ENCODE data around the gene PCDH8.
"Not testable (repeated sequence)": the region's sequence is repeated elsewhere in the genome, so short reads cannot be mapped to it uniquely, and the experiment has no call there.

Gene PCDH8

GRCh38 chr13:52850396-52851136 is 2.1 kb upstream of the PCDH8 start:
- DNase-seq = peak; percentile 77 to 91

- DNase-seq = peak in 1 of 2 experiments; percentile 16
Observed at GRCh38 chr13:52850072-52850395, 1.6 kb upstream of the PCDH8 start.

GRCh38 chr13:52849291-52850071 is 1.0 kb upstream of the PCDH8 start:
- peak in 1 of 2 experiments; percentile 47 for DNase-seq

- DNase-seq = no peak
Observed at GRCh38 chr13:52847682-52848432, 583 bp downstream of the PCDH8 start.

- no peak for DNase-seq
Observed at GRCh38 chr13:52847322-52847681, 1.1 kb downstream of the PCDH8 start.

GRCh38 chr13:52846567-52847321 is 1.7 kb downstream of the PCDH8 start:
- no peak for DNase-seq

GRCh38 chr13:52845766-52846566 is 2.5 kb downstream of the PCDH8 start:
- DNase-seq = peak; percentile 82 to 96

- DNase-seq = peak; percentile 68 to 90
Observed at GRCh38 chr13:52845334-52845761, 3.1 kb downstream of the PCDH8 start.

- DNase-seq = no peak
Observed at GRCh38 chr13:52844836-52845235, 3.6 kb downstream of the PCDH8 start.

GRCh38 chr13:52842441-52842840 is 6.0 kb downstream of the PCDH8 start:
- DNase-seq = no peak

- no peak for DNase-seq
Observed at GRCh38 chr13:52840066-52840465, 8.4 kb downstream of the PCDH8 start.

GRCh38 chr13:52838433-52839107 is 9.9 kb downstream of the PCDH8 start:
- DNase-seq = no peak

- DNase-seq = no peak
Observed at GRCh38 chr13:52837850-52838249, 10.6 kb downstream of the PCDH8 start.

GRCh38 chr13:52835071-52835839 is 13.2 kb downstream of the PCDH8 start:
- no peak for DNase-seq

- DNase-seq = no peak
Observed at GRCh38 chr13:52833296-52833875, 15.1 kb downstream of the PCDH8 start.

- DNase-seq = no peak
Observed at GRCh38 chr13:52832313-52832712, 16.1 kb downstream of the PCDH8 start.

GRCh38 chr13:52830946-52831345 is 17.5 kb downstream of the PCDH8 start:
- DNase-seq = no peak

- no peak for DNase-seq
Observed at GRCh38 chr13:52827839-52828238, 20.6 kb downstream of the PCDH8 start.

- DNase-seq = not testable (repeated sequence)
Observed at GRCh38 chr13:52817886-52818285, 30.6 kb downstream of the PCDH8 start.

- no peak for DNase-seq
Observed at GRCh38 chr13:52815330-52815729, 33.1 kb downstream of the PCDH8 start.

Data from NCI-H526 (cell line).